Neural cell (in vitro differentiated cells): ENCODE measurements around the gene AXIN1. TPM values are rescaled to one million over a fixed set of nuclear protein-coding genes. Genes with fewer than 3 reads are reported as not detected.
"Not testable (repeated sequence)": the region's sequence is repeated elsewhere in the genome, so short reads cannot be mapped to it uniquely, and the experiment has no call there.

Source experiments
- H2AFZ ChIP-seq: fragments of 200-600, 300-800 bp; sonication (generic), shearing (Covaris generic); 2 replicates; pipeline ENCODE4 v1.6.0; 2014; ENCODE audit warnings: low read depth, mild to moderate bottlenecking, antibody characterized with exemption, low read length, moderate library complexity
- H3F3A ChIP-seq: fragments of 200-600 bp; shearing (Covaris generic); 2 replicates; pipeline ENCODE4 v1.6.1; 2016; ENCODE audit warnings: mild to moderate bottlenecking, moderate library complexity, mixed read lengths, antibody characterized with exemption, low read length; ENCODE audit not compliant: insufficient read depth, poor library complexity, severe bottlenecking
- H3K27ac ChIP-seq: fragments of 200-600, 300-800 bp; sonication (generic), shearing (Covaris generic); 2 replicates; pipeline ENCODE4 v1.5.1; 2014; ENCODE audit warnings: mild to moderate bottlenecking, low read length, moderate library complexity
- H3K27me3 ChIP-seq: fragments of 300-800, 200-600 bp; sonication (generic), shearing (Covaris generic); 2 replicates; pipeline ENCODE4 v1.6.0; 2014; ENCODE audit warnings: mild to moderate bottlenecking, low read depth, low read length, moderate library complexity; ENCODE audit not compliant: insufficient read depth
- H3K36me3 ChIP-seq: fragments of 300-800, 200-600 bp; sonication (generic), shearing (Covaris generic); 2 replicates; pipeline ENCODE4 v1.5.1; 2014; ENCODE audit warnings: mild to moderate bottlenecking, antibody characterized with exemption, low read length, moderate library complexity; ENCODE audit not compliant: insufficient read depth
- H3K4me2 ChIP-seq: fragments of 300-800, 200-600 bp; sonication (generic), shearing (Covaris generic); 2 replicates; pipeline ENCODE4 v1.6.0; 2014; ENCODE audit warnings: mild to moderate bottlenecking, low read length
- H3K4me3 ChIP-seq: fragments of 300-800, 200-600 bp; sonication (generic), shearing (Covaris generic); 2 replicates; pipeline ENCODE4 v1.5.1; 2014; ENCODE audit warnings: mild to moderate bottlenecking, low read length, moderate library complexity
- H3K79me2 ChIP-seq: fragments of 200-600 bp; shearing (Covaris generic); replicated peaks from 2 replicates; pipeline ENCODE4 v1.6.0; 2014; ENCODE audit warnings: mild to moderate bottlenecking, low read length, moderate library complexity; ENCODE audit not compliant: insufficient read depth
- H3K9ac ChIP-seq: fragments of 300-800, 200-600 bp; sonication (generic), shearing (Covaris generic); 2 replicates; pipeline ENCODE4 v1.6.1; 2016; ENCODE audit warnings: mild to moderate bottlenecking, low read length, mixed read lengths
- H3K9me2 ChIP-seq: fragments of 200-600 bp; shearing (Covaris generic); 2 replicates; pipeline ENCODE4 v1.6.1; 2016; ENCODE audit warnings: mild to moderate bottlenecking, low read length, mixed read lengths; ENCODE audit not compliant: insufficient read depth
- H3K9me3 ChIP-seq: fragments of 200-600, 300-800 bp; sonication (generic), shearing (Covaris generic); 2 replicates; pipeline ENCODE4 v1.6.1; 2016; ENCODE audit warnings: mild to moderate bottlenecking, mixed run types, low read length, moderate library complexity, mixed read lengths
- H4K20me1 ChIP-seq: fragments of 200-600 bp; shearing (Covaris generic); 2 replicates; pipeline ENCODE4 v1.6.1; 2016; ENCODE audit warnings: mild to moderate bottlenecking, mixed run types; ENCODE audit not compliant: insufficient read depth
- CTCF ChIP-seq: fragments of 450-650 bp; IDR thresholded peaks from 2 replicates; pipeline ENCODE4 v1.5.1; 2014; ENCODE audit warnings: antibody characterized with exemption, mild to moderate bottlenecking, moderate library complexity; ENCODE audit not compliant: poor library complexity, severe bottlenecking
- EP300 ChIP-seq: fragments of 450-650 bp; conservative IDR thresholded peaks from 2 replicates; pipeline ENCODE4 v1.6.1; 2014; ENCODE audit warnings: antibody characterized with exemption, mild to moderate bottlenecking, moderate library complexity; ENCODE audit not compliant: poor library complexity, severe bottlenecking
- EZH2 ChIP-seq: fragments of 200-600, 300-800 bp; shearing (Covaris generic), sonication (generic); IDR thresholded peaks from 2 replicates; pipeline ENCODE4 v1.6.1; 2014; ENCODE audit warnings: antibody characterized with exemption, low read length, borderline replicate concordance, mild to moderate bottlenecking; ENCODE audit not compliant: insufficient read depth, poor library complexity, severe bottlenecking
- MXI1 ChIP-seq: fragments of 450-650 bp; conservative IDR thresholded peaks from 2 replicates; pipeline ENCODE4 v1.6.1; 2014; ENCODE audit warnings: antibody characterized with exemption, mild to moderate bottlenecking; ENCODE audit not compliant: poor library complexity, severe bottlenecking
- POLR2AphosphoS5 ChIP-seq: IDR thresholded peaks from 2 replicates; pipeline ENCODE4 v1.6.1; 2012
- RAD21 ChIP-seq: fragments of 450-650 bp; conservative IDR thresholded peaks from 2 replicates; pipeline ENCODE4 v1.6.1; 2014; ENCODE audit warnings: antibody characterized with exemption, mild to moderate bottlenecking, moderate library complexity
- REST ChIP-seq: IDR thresholded peaks from 2 replicates; pipeline ENCODE4 v1.6.1; 2012; ENCODE audit warnings: borderline replicate concordance
- SMC3 ChIP-seq: fragments of 450-650 bp; conservative IDR thresholded peaks from 2 replicates; pipeline ENCODE4 v1.6.1; 2014; ENCODE audit warnings: antibody characterized with exemption, mild to moderate bottlenecking, moderate library complexity; ENCODE audit not compliant: poor library complexity
- TAF1 ChIP-seq: IDR thresholded peaks from 2 replicates; pipeline ENCODE4 v1.6.1; 2012; ENCODE audit warnings: low read depth
- polyA plus RNA-seq: library from polyadenylated mRNA; depleted of rRNA; stranded (reverse); fragments of >200 nt; gene quantifications from 2 replicates; pipeline ENCODE4 v1.2.3, GENCODE V29; 2014

AXIN1 gene
- polyA plus RNA-seq, 1 donor from 2014 or later = 30.5 TPM

- H3K79me2 ChIP-seq = no peaks in the 10 kb centered on the region
Measured at GRCh38 chr16:268141-269053, 84.1 kb downstream of the AXIN1 start.

GRCh38 chr16:267562-267961 lies 85.0 kb downstream of the AXIN1 start:
- H3K9me2 ChIP-seq, H3F3A ChIP-seq, H4K20me1 ChIP-seq, H2AFZ ChIP-seq, H3K27ac ChIP-seq, H3K4me3 ChIP-seq, H3K36me3 ChIP-seq, H3K4me2 ChIP-seq, H3K27me3 ChIP-seq, H3K9ac ChIP-seq, H3K9me3 ChIP-seq, H3K79me2 ChIP-seq: not testable (repeated sequence)

More at GRCh38 chr16:268141-269053, 84.1 kb downstream of the AXIN1 start:
- Histone ChIP-seq H3F3A (no peaks in the 10 kb centered on the region), H3K4me3 (no peak overlapping the region), H3K4me2 (no peak overlapping the region), H3K9me2 (no peaks in the 10 kb centered on the region), H2AFZ (no peak overlapping the region), H3K36me3 (no peaks in the 10 kb centered on the region), H3K9me3 (no peaks in the 10 kb centered on the region), H4K20me1 (no peaks in the 10 kb centered on the region), H3K27me3 (no peaks in the 10 kb centered on the region), H3K27ac (no peak overlapping the region), H3K9ac (no peak overlapping the region)
- TF ChIP-seq EZH2 (no peak), TAF1 (no peak), CTCF (no peak), SMC3 (no peak), POLR2AphosphoS5 (no peak)

DNA sequence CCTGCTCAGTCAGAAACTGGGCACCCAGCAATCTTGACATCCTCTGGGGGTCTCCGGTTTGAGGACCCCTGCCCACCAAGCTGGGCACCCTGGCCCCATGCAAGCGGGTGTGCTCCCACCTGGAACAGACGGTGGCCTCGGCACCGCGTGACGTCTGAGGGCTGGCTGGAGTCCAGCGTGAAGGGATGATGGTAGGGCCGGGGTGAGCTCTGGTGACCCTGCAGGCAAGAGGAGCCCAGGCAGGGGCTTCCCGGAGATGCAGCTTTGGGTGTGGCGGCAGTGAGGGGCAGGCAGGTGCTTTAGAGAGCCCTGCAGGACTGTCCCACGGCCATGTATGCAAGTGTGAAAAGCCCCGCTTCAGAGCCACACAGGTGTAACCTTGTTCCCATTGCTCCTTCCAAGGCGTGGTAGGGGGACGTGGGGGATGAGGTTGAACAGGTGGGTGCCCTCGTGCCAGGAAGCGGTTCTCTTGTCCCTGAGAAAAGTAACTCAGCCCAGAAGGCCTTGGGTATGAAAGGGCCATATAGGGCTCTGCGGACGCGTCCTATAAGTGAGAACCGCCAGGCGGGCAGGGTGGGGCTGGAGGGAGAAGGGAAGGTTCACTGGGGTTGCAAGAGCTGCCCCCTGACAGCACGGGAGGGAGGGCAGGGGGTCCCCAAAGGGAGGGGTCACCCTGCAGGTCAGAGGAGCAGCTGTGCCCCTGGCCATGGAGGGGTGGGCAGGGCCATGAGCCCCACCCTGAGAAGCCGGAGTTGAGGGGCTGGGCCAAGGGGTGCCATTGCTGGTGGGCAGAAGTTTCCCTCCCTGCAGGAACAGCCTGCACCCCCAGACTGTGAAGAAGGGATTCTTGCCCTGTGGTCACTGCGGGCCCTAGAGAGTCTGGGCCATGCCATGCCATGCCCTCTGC lies 86.0 kb downstream of the AXIN1 start:
- Histone ChIP-seq H3K79me2 (no peaks in the 10 kb centered on the region), H3F3A (no peaks in the 10 kb centered on the region), H3K36me3 (no peaks in the 10 kb centered on the region), H3K4me3 (no peak overlapping the region), H3K27ac (no peak overlapping the region), H2AFZ (no peak overlapping the region), H4K20me1 (no peaks in the 10 kb centered on the region), H3K9me2 (no peaks in the 10 kb centered on the region), H3K9me3 (no peaks in the 10 kb centered on the region), H3K27me3 (no peaks in the 10 kb centered on the region), H3K9ac (no peak overlapping the region), H3K4me2 (no peak overlapping the region)
- TF ChIP-seq CTCF (no peak), REST (no peak), POLR2AphosphoS5 (no peak), EZH2 (no peak), TAF1 (no peak), RAD21 (no peak), SMC3 (no peak), EP300 (no peak), MXI1 (no peak)
